Hepatocyte (in vitro differentiated cells): ENCODE data around the gene DHTKD1. TPM values are rescaled to one million over a fixed set of nuclear protein-coding genes. Genes with fewer than 3 reads are reported as not detected.

Source experiments
- DNase-seq: peaks from one replicate; pipeline ENCODE4 v3.0.0-alpha.2; 2016; ENCODE audit warnings: low spot score
- H2AFZ ChIP-seq: fragments of 200-600 bp; sonication (generic); 2 replicates; pipeline ENCODE4 v1.6.0; 2016; ENCODE audit warnings: antibody characterized with exemption, mild to moderate bottlenecking
- H3K27ac ChIP-seq: fragments of 200-600 bp; sonication (generic); 2 replicates; pipeline ENCODE4 v1.5.1; 2016; ENCODE audit warnings: mild to moderate bottlenecking
- H3K27me3 ChIP-seq: fragments of 200-600 bp; sonication (generic); 2 replicates; pipeline ENCODE4 v1.6.1; 2016
- H3K36me3 ChIP-seq: fragments of 200-600 bp; sonication (generic); replicated peaks from 2 replicates; pipeline ENCODE4 v1.5.1; 2016; ENCODE audit warnings: low read depth; ENCODE audit not compliant: insufficient read depth
- H3K4me1 ChIP-seq: fragments of 200-600 bp; sonication (generic); 2 replicates; pipeline ENCODE4 v1.5.1; 2016; ENCODE audit warnings: mild to moderate bottlenecking, moderate library complexity; ENCODE audit not compliant: insufficient read depth
- H3K4me2 ChIP-seq: fragments of 200-600 bp; sonication (generic); 2 replicates; pipeline ENCODE4 v1.6.0; 2016
- H3K4me3 ChIP-seq: fragments of 200-600 bp; sonication (generic); 2 replicates; pipeline ENCODE4 v1.5.1; 2016; ENCODE audit warnings: mild to moderate bottlenecking
- H3K79me2 ChIP-seq: fragments of 200-600 bp; sonication (generic); 2 replicates; pipeline ENCODE4 v1.6.0; 2017; ENCODE audit warnings: mild to moderate bottlenecking
- H3K9me2 ChIP-seq: fragments of 200-600 bp; sonication (generic); replicated peaks from 2 replicates; pipeline ENCODE4 v1.6.0; 2017; ENCODE audit warnings: mild to moderate bottlenecking; ENCODE audit not compliant: insufficient read depth
- H3K9me3 ChIP-seq: fragments of 200-600 bp; sonication (generic); 2 replicates; pipeline ENCODE4 v1.5.1; 2016; ENCODE audit warnings: low read depth, mild to moderate bottlenecking
- H4K20me1 ChIP-seq: fragments of 200-600 bp; sonication (generic); 2 replicates; pipeline ENCODE4 v1.6.0; 2016; ENCODE audit warnings: mild to moderate bottlenecking; ENCODE audit not compliant: insufficient read depth, poor library complexity, severe bottlenecking
- EZH2 ChIP-seq: fragments of 200-600 bp; sonication (generic); IDR thresholded peaks from 2 replicates; pipeline ENCODE4 v1.6.1; 2016; ENCODE audit warnings: antibody characterized with exemption, mild to moderate bottlenecking, borderline replicate concordance
- EZH2phosphoT487 ChIP-seq: fragments of 200-600 bp; sonication (generic); IDR thresholded peaks from one replicate; pipeline ENCODE4 v1.6.1; 2018; ENCODE audit warnings: antibody characterized with exemption, mild to moderate bottlenecking, low read depth, moderate library complexity; ENCODE audit not compliant: unreplicated experiment, severe bottlenecking
- WGBS: methylation state at CpG from one replicate; pipeline ENCODE4 v1.1.6; 2016; ENCODE audit warnings: low lambda C conversion rate; ENCODE audit errors: missing lambda C conversion rate; 5-methylcytosine and 5-hydroxymethylcytosine counted together
- polyA plus RNA-seq: library from polyadenylated mRNA; unstranded; fragments of >200 nt; fragmentation: Nextera tagmentation; extraction: Ambion mirVana; gene quantifications from 2 replicates; pipeline ENCODE4 v1.2.1, GENCODE V29; 2016
- total RNA-seq: library from RNA; depleted of rRNA; stranded (reverse); fragments of >200 nt; gene quantifications from 2 replicates; pipeline ENCODE4 v1.2.3, GENCODE V29; 2014
- TF ChIP-seq, protein P1 (sequence below): fragments of 200-600 bp; sonication (generic); IDR thresholded peaks from 2 replicates; pipeline ENCODE4 v1.5.1; 2016; ENCODE audit warnings: antibody characterized with exemption, mild to moderate bottlenecking; ENCODE audit not compliant: poor library complexity

Gene DHTKD1
- total and polyA plus RNA-seq, 2 experiments from 2014 or later = 22.8 to 23.8 TPM

DNA sequence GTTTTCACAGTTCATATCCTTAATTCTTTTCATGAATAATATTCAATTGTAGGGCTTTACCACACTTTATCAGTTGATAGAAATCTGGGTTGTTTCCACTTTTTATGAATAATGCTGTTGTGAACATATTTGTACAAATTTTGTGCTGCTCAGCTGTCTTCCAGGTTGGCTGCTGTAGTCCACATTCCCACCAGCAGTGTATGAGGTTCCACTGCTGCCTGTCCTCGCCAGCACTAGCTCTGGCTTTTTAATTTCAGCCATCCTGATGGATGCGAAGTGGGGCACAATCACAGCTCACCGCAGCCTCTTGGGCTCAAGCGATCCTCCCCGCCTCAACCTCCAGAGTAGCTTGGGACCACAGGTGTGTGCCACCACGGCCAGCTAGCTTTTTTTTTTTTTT lies 94.2 kb downstream of the DHTKD1 start:
- Histone ChIP-seq H3K9me3 (no peaks in the 10 kb centered on the region), H3K27me3 (no peaks in the 10 kb centered on the region), H3K4me1 (no peaks in the 10 kb centered on the region), H3K4me2 (no peak overlapping the region), H2AFZ (no peak overlapping the region), H3K36me3 (no peaks in the 10 kb centered on the region), H3K4me3 (no peak overlapping the region), H4K20me1 (no peaks in the 10 kb centered on the region), H3K27ac (no peak overlapping the region), H3K79me2 (no peaks in the 10 kb centered on the region), H3K9me2 (no peaks in the 10 kb centered on the region)
- WGBS = 97% methylated on average over 6 of the region's 6 CpGs
- TF ChIP-seq, protein P1, sequence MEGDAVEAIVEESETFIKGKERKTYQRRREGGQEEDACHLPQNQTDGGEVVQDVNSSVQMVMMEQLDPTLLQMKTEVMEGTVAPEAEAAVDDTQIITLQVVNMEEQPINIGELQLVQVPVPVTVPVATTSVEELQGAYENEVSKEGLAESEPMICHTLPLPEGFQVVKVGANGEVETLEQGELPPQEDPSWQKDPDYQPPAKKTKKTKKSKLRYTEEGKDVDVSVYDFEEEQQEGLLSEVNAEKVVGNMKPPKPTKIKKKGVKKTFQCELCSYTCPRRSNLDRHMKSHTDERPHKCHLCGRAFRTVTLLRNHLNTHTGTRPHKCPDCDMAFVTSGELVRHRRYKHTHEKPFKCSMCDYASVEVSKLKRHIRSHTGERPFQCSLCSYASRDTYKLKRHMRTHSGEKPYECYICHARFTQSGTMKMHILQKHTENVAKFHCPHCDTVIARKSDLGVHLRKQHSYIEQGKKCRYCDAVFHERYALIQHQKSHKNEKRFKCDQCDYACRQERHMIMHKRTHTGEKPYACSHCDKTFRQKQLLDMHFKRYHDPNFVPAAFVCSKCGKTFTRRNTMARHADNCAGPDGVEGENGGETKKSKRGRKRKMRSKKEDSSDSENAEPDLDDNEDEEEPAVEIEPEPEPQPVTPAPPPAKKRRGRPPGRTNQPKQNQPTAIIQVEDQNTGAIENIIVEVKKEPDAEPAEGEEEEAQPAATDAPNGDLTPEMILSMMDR = no peak
- TF ChIP-seq EZH2 (no peak), EZH2phosphoT487 (no peak)
- DNase-seq = no peak

DNA sequence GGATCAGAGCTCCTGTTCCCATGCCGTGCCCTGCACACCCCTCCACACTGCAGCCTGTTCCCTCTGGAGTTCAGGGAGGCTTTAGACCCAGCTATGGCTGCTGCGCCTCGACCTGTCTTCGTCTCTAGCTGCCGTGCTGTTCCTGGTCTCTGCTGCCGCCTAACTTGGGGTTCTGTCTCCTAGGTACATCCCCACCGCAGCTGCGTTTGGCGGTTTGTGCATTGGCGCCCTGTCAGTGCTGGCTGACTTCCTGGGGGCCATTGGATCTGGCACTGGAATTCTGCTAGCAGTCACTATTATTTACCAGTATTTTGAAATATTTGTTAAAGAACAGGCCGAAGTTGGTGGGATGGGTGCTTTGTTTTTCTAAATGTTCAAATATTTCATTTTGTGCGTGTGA lies 95.3 kb downstream of the DHTKD1 start:
- Histone ChIP-seq H3K4me2 (no peak overlapping the region), H3K27me3 (no peaks in the 10 kb centered on the region), H4K20me1 (no peaks in the 10 kb centered on the region), H3K4me3 (no peak overlapping the region), H3K9me2 (no peaks in the 10 kb centered on the region), H3K79me2 (no peaks in the 10 kb centered on the region), H3K27ac (no peak overlapping the region), H3K9me3 (no peaks in the 10 kb centered on the region), H3K36me3 (no peaks in the 10 kb centered on the region), H2AFZ (no peak overlapping the region), H3K4me1 (no peaks in the 10 kb centered on the region)
- TF ChIP-seq EZH2phosphoT487 (no peak), EZH2 (no peak)
- TF ChIP-seq, protein P1 = no peak
- WGBS = 95% methylated on average over 12 of the region's 12 CpGs
- DNase-seq = no peak

- no peaks in the 10 kb centered on the region for H3K36me3 ChIP-seq
- no peak overlapping the region for H2AFZ ChIP-seq
- H3K9me3 ChIP-seq = no peaks in the 10 kb centered on the region
- WGBS = 89% methylated on average over 3 of the region's 3 CpGs
- no peak overlapping the region for H3K27ac ChIP-seq
- DNase-seq = no peak
- no peak overlapping the region for H3K4me2 ChIP-seq
- no peak for TF ChIP-seq EZH2
- TF ChIP-seq EZH2phosphoT487 = no peak
- TF ChIP-seq, protein P1 = no peak
- no peaks in the 10 kb centered on the region for H3K9me2 ChIP-seq
- no peaks in the 10 kb centered on the region for H3K79me2 ChIP-seq
- H3K4me3 ChIP-seq = no peak overlapping the region
- H4K20me1 ChIP-seq = no peaks in the 10 kb centered on the region
- H3K4me1 ChIP-seq = no peaks in the 10 kb centered on the region
- no peaks in the 10 kb centered on the region for H3K27me3 ChIP-seq
Observed at GRCh38 chr10:12165036-12165435, 96.3 kb downstream of the DHTKD1 start.
